HEK293T (cell line): Measurements from ENCODE around the gene TBATA.

Experiments used
- ELF4 ChIP-seq: fragments of 450-650 bp; IDR thresholded peaks from 2 replicates; pipeline ENCODE4 v1.6.1; 2017; ENCODE audit warnings: antibody characterized with exemption
- FOXA1 ChIP-seq: fragments of 450-650 bp; IDR thresholded peaks from 2 replicates; pipeline ENCODE4 v1.6.1; 2016; ENCODE audit warnings: mild to moderate bottlenecking
- FOXK2 ChIP-seq: fragments of 450-650 bp; IDR thresholded peaks from 2 replicates; pipeline ENCODE4 v1.6.1; 2016; ENCODE audit warnings: mild to moderate bottlenecking
- SP1 ChIP-seq: fragments of 450-650 bp; IDR thresholded peaks from 2 replicates; pipeline ENCODE4 v1.6.1; 2017

DNA sequence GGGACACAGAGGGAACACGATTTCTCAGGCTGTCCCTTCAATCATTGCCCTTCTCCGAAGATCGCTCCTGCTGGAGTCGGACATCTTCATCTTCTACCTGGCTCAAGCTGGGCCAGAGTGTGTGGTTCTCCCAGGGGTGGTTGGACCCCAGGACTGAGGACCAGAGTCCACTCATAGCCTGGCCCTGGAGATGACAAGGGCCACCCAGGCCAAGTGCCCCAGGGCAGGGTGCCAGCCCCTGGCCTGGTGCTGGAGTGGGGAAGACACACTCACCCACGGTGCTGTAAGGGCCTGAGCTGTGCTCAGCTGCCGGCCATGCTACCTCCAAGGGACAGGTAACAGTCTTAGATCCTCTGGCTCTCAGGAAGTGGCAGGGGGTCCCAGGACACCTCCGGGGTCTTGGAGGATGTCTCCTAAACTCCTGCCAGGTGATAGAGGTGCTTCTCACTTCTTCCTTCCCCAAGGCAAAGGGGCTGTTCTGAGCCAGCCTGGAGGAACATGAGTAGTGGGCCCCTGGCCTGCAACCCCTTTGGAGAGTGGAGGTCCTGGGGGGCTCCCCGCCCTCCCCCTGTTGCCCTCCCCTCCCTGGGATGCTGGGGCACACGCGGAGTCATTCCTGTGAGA, 23.3 kb downstream of the TBATA start:
- no peak for TF ChIP-seq FOXA1
- no peak for TF ChIP-seq SP1
- TF ChIP-seq FOXK2, result no peak
- TF ChIP-seq ELF4, result no peak
